Retina (tissue), 1 donor: Measurements from ENCODE around the gene PPP1R17.

Source experiments
- DNase-seq: peaks from one replicate; pipeline ENCODE4 v3.0.0-alpha.2; 2016

PPP1R17 gene

GRCh38 chr7:31687024-31687748 lies at the start of gene PPP1R17:
Gene PPP1R17 (plus strand): TSS chr7:31687215. CDS start chr7:31692442, 5,227 bp downstream.
- peak; percentile 75 for DNase-seq

GRCh38 chr7:31640381-31640780 lies 46.6 kb upstream of the PPP1R17 start:
- DNase-seq, result no peak

GRCh38 chr7:31642681-31643115 lies 44.3 kb upstream of the PPP1R17 start:
- no peak for DNase-seq

GRCh38 chr7:31646942-31647341 lies 40.1 kb upstream of the PPP1R17 start:
- no peak for DNase-seq

GRCh38 chr7:31647511-31647910 lies 39.5 kb upstream of the PPP1R17 start:
- no peak for DNase-seq

- peak; percentile 18 for DNase-seq
These were observed 38.7 kb upstream of the PPP1R17 start for GRCh38 chr7:31648288-31648687.

GRCh38 chr7:31648880-31649279 lies 38.1 kb upstream of the PPP1R17 start:
- no peak for DNase-seq

- DNase-seq, result no peak
These were observed 35.6 kb upstream of the PPP1R17 start for GRCh38 chr7:31651234-31652062.

GRCh38 chr7:31652063-31652326 lies 35.0 kb upstream of the PPP1R17 start:
- DNase-seq, result no peak

GRCh38 chr7:31663072-31663471 lies 23.9 kb upstream of the PPP1R17 start:
- DNase-seq, result no peak

- DNase-seq, result no peak
These were observed 22.1 kb upstream of the PPP1R17 start for GRCh38 chr7:31664890-31665289.

GRCh38 chr7:31665546-31665945 lies 21.5 kb upstream of the PPP1R17 start:
- no peak for DNase-seq

GRCh38 chr7:31669461-31669860 lies 17.6 kb upstream of the PPP1R17 start:
- DNase-seq, result no peak

- no peak for DNase-seq
These were observed 7.3 kb upstream of the PPP1R17 start for GRCh38 chr7:31679574-31680305.

GRCh38 chr7:31683445-31684225 lies 3.4 kb upstream of the PPP1R17 start:
- DNase-seq, result no peak

- DNase-seq, result no peak
These were observed 1.4 kb downstream of the PPP1R17 start for GRCh38 chr7:31688372-31688771.

GRCh38 chr7:31688996-31689395 lies 2.0 kb downstream of the PPP1R17 start:
- DNase-seq, result no peak

GRCh38 chr7:31690935-31691334 lies 3.9 kb downstream of the PPP1R17 start:
- DNase-seq, result no peak

GRCh38 chr7:31692451-31692850 lies 5.4 kb downstream of the PPP1R17 start:
- no peak for DNase-seq

GRCh38 chr7:31692871-31693270 lies 5.9 kb downstream of the PPP1R17 start:
- no peak for DNase-seq

GRCh38 chr7:31695859-31696614 lies 9.0 kb downstream of the PPP1R17 start:
- DNase-seq, result no peak

- DNase-seq, result no peak
These were observed 12.0 kb downstream of the PPP1R17 start for GRCh38 chr7:31699050-31699449.
